Activated gamma-delta T cell treated with anti-CD3 and anti-CD28 coated beads, Interleukin-2, amount 50 U/mL, for 16 hours (primary cell): ENCODE results near the gene CYP2S1.

Experiments used
- DNase-seq: peaks from one replicate; pipeline ENCODE4 v3.0.0-alpha.2; 2020; ENCODE audit warnings: low read depth

Gene CYP2S1

GRCh38 chr19:41195675-41196497 is 2.9 kb downstream of the CYP2S1 start:
- no peak for DNase-seq

GRCh38 chr19:41198559-41198958 is 5.5 kb downstream of the CYP2S1 start:
- DNase-seq: no peak

- DNase-seq: no peak
Measured at GRCh38 chr19:41203371-41203770, 10.4 kb downstream of the CYP2S1 start.

- DNase-seq: peak; percentile 71
Measured at GRCh38 chr19:41204338-41204737, 11.3 kb downstream of the CYP2S1 start.

- DNase-seq: no peak
Measured at GRCh38 chr19:41205995-41206394, 13.0 kb downstream of the CYP2S1 start.

- no peak for DNase-seq
Measured at GRCh38 chr19:41206456-41206855, 13.4 kb downstream of the CYP2S1 start.

- no peak for DNase-seq
Measured at GRCh38 chr19:41206926-41207750, 14.1 kb downstream of the CYP2S1 start.

GRCh38 chr19:41214161-41214560 is 21.1 kb downstream of the CYP2S1 start:
- no peak for DNase-seq

- no peak for DNase-seq
Measured at GRCh38 chr19:41217741-41218140, 24.7 kb downstream of the CYP2S1 start.

- no peak for DNase-seq
Measured at GRCh38 chr19:41218249-41218614, 25.2 kb downstream of the CYP2S1 start.

GRCh38 chr19:41218615-41219507 is 25.8 kb downstream of the CYP2S1 start, which contains the start of gene AXL:
TSS of gene AXL (plus strand) at chr19:41219223. CDS start at chr19:41219393, 170 bp downstream.
- DNase-seq: no peak

GRCh38 chr19:41219924-41220567 is 27.0 kb downstream of the CYP2S1 start:
- DNase-seq: no peak

- DNase-seq: no peak
Measured at GRCh38 chr19:41220811-41221210, 27.8 kb downstream of the CYP2S1 start.

GRCh38 chr19:41221514-41222205 is 28.6 kb downstream of the CYP2S1 start:
- DNase-seq: no peak

- DNase-seq: no peak
Measured at GRCh38 chr19:41222240-41222639, 29.2 kb downstream of the CYP2S1 start.

GRCh38 chr19:41223431-41224234 is 30.6 kb downstream of the CYP2S1 start:
- no peak for DNase-seq

- no peak for DNase-seq
Measured at GRCh38 chr19:41224632-41225031, 31.6 kb downstream of the CYP2S1 start.

GRCh38 chr19:41225238-41226052 is 32.4 kb downstream of the CYP2S1 start:
- peak; percentile 7 for DNase-seq
